Duodenal mucosa (tissue), 2 donors: Measurements from ENCODE around the gene AGO3.

Experiments
- H3K27ac ChIP-seq: one replicate; pipeline ENCODE4 v1.7.0; 2013; ENCODE audit warnings: low read depth, low read length
- H3K27me3 ChIP-seq, 2 donors: one replicate each; pipeline ENCODE4 v1.7.0; 2013; ENCODE audit warnings: low read length in 2 of 2, control low read depth in 1 of 2; ENCODE audit not compliant: insufficient read depth in 2 of 2, control insufficient read depth in 1 of 2
- H3K36me3 ChIP-seq, 2 donors: one replicate each; pipeline ENCODE4 v1.7.0; 2013; ENCODE audit warnings: low read length in 2 of 2, control low read depth in 1 of 2; ENCODE audit not compliant: insufficient read depth in 2 of 2, control insufficient read depth in 1 of 2
- H3K4me1 ChIP-seq, 2 donors: one replicate each; pipeline ENCODE4 v1.7.0; 2013; ENCODE audit warnings: low read length in 2 of 2, control low read depth in 1 of 2; ENCODE audit not compliant: insufficient read depth in 2 of 2, control insufficient read depth in 1 of 2
- H3K4me3 ChIP-seq, 2 donors: one replicate each; pipeline ENCODE4 v1.7.0; 2013; ENCODE audit warnings: low read length in 2 of 2, low read depth in 1 of 2
- H3K9ac ChIP-seq, 2 donors: one replicate each; pipeline ENCODE4 v1.7.0; 2013; ENCODE audit warnings: low read length in 2 of 2, low read depth in 1 of 2
- H3K9me3 ChIP-seq, 2 donors: one replicate each; pipeline ENCODE4 v1.7.0; 2013; ENCODE audit warnings: low read length in 2 of 2, control low read depth in 1 of 2; ENCODE audit not compliant: control insufficient read depth in 1 of 2

The AGO3 gene

GRCh38 chr1:36092166-36092797 is 161.4 kb downstream of the AGO3 start:
- no peaks in the 10 kb centered on the region for H3K27me3 ChIP-seq
- peaks cover 37 to 57% of the 10 kb centered on the region in 2 donors for H3K36me3 ChIP-seq
- H3K4me1 ChIP-seq = peaks cover 8 to 22% of the 10 kb centered on the region in 2 donors
- no peak overlapping the region for H3K9ac ChIP-seq
- no peaks in the 10 kb centered on the region for H3K9me3 ChIP-seq
- H3K27ac ChIP-seq = no peak overlapping the region
- no peak overlapping the region for H3K4me3 ChIP-seq

- no peak overlapping the region for H3K9ac ChIP-seq
- no peaks in the 10 kb centered on the region for H3K9me3 ChIP-seq
- H3K36me3 ChIP-seq = peaks cover 37 to 57% of the 10 kb centered on the region in 2 donors
- no peaks in the 10 kb centered on the region for H3K27me3 ChIP-seq
- H3K4me3 ChIP-seq = no peak overlapping the region
- no peak overlapping the region for H3K27ac ChIP-seq
- H3K4me1 ChIP-seq = peaks cover 8 to 22% of the 10 kb centered on the region in 2 donors
Observed at GRCh38 chr1:36092798-36093185, 161.9 kb downstream of the AGO3 start.

- Histone ChIP-seq H3K27ac (no peak overlapping the region), H3K9ac (no peak overlapping the region)
Observed at GRCh38 chr1:36093226-36093625, 162.3 kb downstream of the AGO3 start.

GRCh38 chr1:36093929-36094328 is 163.0 kb downstream of the AGO3 start:
- H3K9ac ChIP-seq = no peak overlapping the region
- H3K4me3 ChIP-seq = no peak overlapping the region
- H3K27me3 ChIP-seq = no peaks in the 10 kb centered on the region
- H3K36me3 ChIP-seq = peaks cover 37 to 57% of the 10 kb centered on the region in 2 donors
- H3K4me1 ChIP-seq = peaks cover 8 to 17% of the 10 kb centered on the region in 2 donors
- H3K27ac ChIP-seq = no peak overlapping the region
- H3K9me3 ChIP-seq = no peaks in the 10 kb centered on the region

More at GRCh38 chr1:36093226-36093625, 162.3 kb downstream of the AGO3 start:
- H3K9me3 ChIP-seq = no peaks in the 10 kb centered on the region
- peaks cover 37 to 57% of the 10 kb centered on the region in 2 donors for H3K36me3 ChIP-seq
- no peak overlapping the region for H3K4me3 ChIP-seq
- H3K4me1 ChIP-seq = peaks cover 8 to 20% of the 10 kb centered on the region in 2 donors
- H3K27me3 ChIP-seq = no peaks in the 10 kb centered on the region

- Histone ChIP-seq H3K4me1 (peaks cover 7 to 13% of the 10 kb centered on the region in 2 donors), H3K9ac (no peak overlapping the region), H3K27ac (no peak overlapping the region), H3K36me3 (peaks cover 37 to 57% of the 10 kb centered on the region in 2 donors), H3K27me3 (no peaks in the 10 kb centered on the region), H3K9me3 (no peaks in the 10 kb centered on the region), H3K4me3 (no peak overlapping the region)
Observed at GRCh38 chr1:36094621-36095061, 163.7 kb downstream of the AGO3 start.

- Histone ChIP-seq H3K27me3 (no peaks in the 10 kb centered on the region), H3K27ac (no peak overlapping the region), H3K4me3 (no peak overlapping the region), H3K4me1 (peaks cover 8% of the 10 kb centered on the region in 2 donors), H3K9ac (no peak overlapping the region), H3K9me3 (no peaks in the 10 kb centered on the region), H3K36me3 (peaks cover 37 to 57% of the 10 kb centered on the region in 2 donors)
Observed at GRCh38 chr1:36095760-36096405, 165.0 kb downstream of the AGO3 start.

- Histone ChIP-seq H3K27ac (no peak overlapping the region), H3K36me3 (peaks cover 33 to 50% of the 10 kb centered on the region in 2 donors), H3K4me3 (no peak overlapping the region), H3K27me3 (no peaks in the 10 kb centered on the region), H3K4me1 (peaks cover 5 to 8% of the 10 kb centered on the region in 2 donors), H3K9ac (no peak overlapping the region), H3K9me3 (no peaks in the 10 kb centered on the region)
Observed at GRCh38 chr1:36096500-36097432, 165.9 kb downstream of the AGO3 start.

- peaks cover 21 to 38% of the 10 kb centered on the region in 2 donors for H3K36me3 ChIP-seq
- H3K4me1 ChIP-seq = peaks cover 5 to 8% of the 10 kb centered on the region in 2 donors
- no peak overlapping the region for H3K27ac ChIP-seq
- H3K27me3 ChIP-seq = no peaks in the 10 kb centered on the region
- H3K9ac ChIP-seq = no peak overlapping the region
- H3K9me3 ChIP-seq = no peaks in the 10 kb centered on the region
- no peak overlapping the region for H3K4me3 ChIP-seq
Observed at GRCh38 chr1:36097693-36098585, 167.0 kb downstream of the AGO3 start.

- no peak overlapping the region for H3K4me3 ChIP-seq
- peaks cover 12 to 30% of the 10 kb centered on the region in 2 donors for H3K36me3 ChIP-seq
- peaks cover 5% of the 10 kb centered on the region in 2 donors for H3K4me1 ChIP-seq
- H3K9me3 ChIP-seq = no peaks in the 10 kb centered on the region
- H3K27ac ChIP-seq = no peak overlapping the region
- no peaks in the 10 kb centered on the region for H3K27me3 ChIP-seq
- H3K9ac ChIP-seq = no peak overlapping the region
Observed at GRCh38 chr1:36098650-36099365, 167.9 kb downstream of the AGO3 start.
